Measurements from ENCODE around the gene CLCN7. TPM values are rescaled to one million over a fixed set of nuclear protein-coding genes. Genes with fewer than 3 reads are reported as not detected.
"Not testable (repeated sequence)": the region's sequence is repeated elsewhere in the genome, so short reads cannot be mapped to it uniquely, and the experiment has no call there.

The CLCN7 gene
- total RNA-seq, 2 donors from 2014 or later = 43.3 to 47.0 TPM

GRCh38 chr16:1444730-1445517 lies 29.9 kb downstream of the CLCN7 start:
- H3K27me3 ChIP-seq (replicated peaks; ENCODE audit: insufficient read depth) = no peaks in the 10 kb centered on the region
- H3K27ac ChIP-seq = no peak overlapping the region
- no peak overlapping the region for H3K4me3 ChIP-seq
- DNase-seq (ENCODE audit: low spot score) = no peak
- TF ChIP-seq CTCF (IDR thresholded peaks at IDR 0.05) = no peak
- no peak for ATAC-seq (ENCODE audit: insufficient number of reproducible peaks, low FRiP score, low read depth)
- no peaks in the 10 kb centered on the region for H3K4me1 ChIP-seq (ENCODE audit: control insufficient read depth in 1 of 2, low read depth in 2 of 2)
- H3K36me3 ChIP-seq = peaks cover 14% of the 10 kb centered on the region
- H3K9me3 ChIP-seq = no peaks in the 10 kb centered on the region

DNA sequence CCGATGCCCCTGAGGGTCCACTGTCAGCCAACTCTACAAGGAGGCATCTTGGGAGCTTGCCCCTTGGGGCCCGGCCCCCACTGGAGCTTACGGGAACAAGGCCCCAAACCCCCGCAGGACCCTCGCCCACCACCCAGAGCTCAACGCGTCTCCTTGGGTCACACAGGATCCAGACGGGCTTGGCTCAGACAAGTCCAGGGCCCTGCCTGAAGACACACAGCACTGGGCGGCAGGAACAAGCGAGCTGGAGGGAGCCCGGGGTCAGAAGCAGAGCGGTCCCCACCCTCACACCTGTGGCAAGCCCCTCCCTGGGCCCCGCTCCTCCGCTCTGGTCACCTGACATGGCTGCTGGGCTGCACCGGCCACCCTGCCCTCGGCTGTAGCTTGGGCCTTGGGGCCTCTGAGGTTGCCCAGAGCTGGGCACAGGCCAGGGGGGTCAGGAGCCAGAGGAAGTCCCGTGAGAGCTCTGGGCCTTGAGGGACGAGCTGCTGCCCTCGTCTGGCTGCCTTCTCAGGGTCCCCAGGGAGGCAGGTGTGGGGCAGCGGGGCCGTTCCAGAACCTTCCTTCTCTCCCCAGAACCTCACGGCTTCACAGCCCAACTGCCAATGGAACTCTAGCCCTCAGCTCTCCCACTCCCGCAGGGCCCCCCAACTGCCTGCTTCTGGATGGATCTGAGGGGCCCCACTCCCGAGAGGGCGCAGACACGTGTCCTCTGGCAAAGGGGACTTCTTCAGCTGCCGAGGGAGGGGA lies 30.7 kb downstream of the CLCN7 start, which contains the start of gene CCDC154:
TSS of gene CCDC154 (minus strand) at position 577 of the 750 bp plus-strand sequence. CDS start at position 343, 234 bp downstream.
- DNase-seq (ENCODE audit: low spot score) = no peak
- H3K27ac ChIP-seq = no peak within 1 kb of the TSS
- no peaks in the 10 kb centered on the region for H3K9me3 ChIP-seq
- no peak for TF ChIP-seq CTCF (IDR thresholded peaks at IDR 0.05)
- H3K36me3 ChIP-seq = peaks cover 7% of the 10 kb centered on the region
- no peak for ATAC-seq (ENCODE audit: insufficient number of reproducible peaks, low FRiP score, low read depth)
- no peaks in the 10 kb centered on the region for H3K27me3 ChIP-seq (replicated peaks; ENCODE audit: insufficient read depth)
- no peaks in the 10 kb centered on the region for H3K4me1 ChIP-seq (ENCODE audit: control insufficient read depth in 1 of 2, low read depth in 2 of 2)
- H3K4me3 ChIP-seq = no peak within 1 kb of the TSS

GRCh38 chr16:1443403-1443973 lies 31.3 kb downstream of the CLCN7 start:
- no peaks in the 10 kb centered on the region for H3K9me3 ChIP-seq
- no peak overlapping the region for H3K4me3 ChIP-seq
- H3K36me3 ChIP-seq = peaks cover 6% of the 10 kb centered on the region
- no peaks in the 10 kb centered on the region for H3K27me3 ChIP-seq (replicated peaks; ENCODE audit: insufficient read depth)
- TF ChIP-seq CTCF (IDR thresholded peaks at IDR 0.05) = no peak
- no peak overlapping the region for H3K27ac ChIP-seq
- DNase-seq (ENCODE audit: low spot score) (no peak), ATAC-seq (ENCODE audit: insufficient number of reproducible peaks, low FRiP score, low read depth) (no peak)
- H3K4me1 ChIP-seq (ENCODE audit: control insufficient read depth in 1 of 2, low read depth in 2 of 2) = no peaks in the 10 kb centered on the region

- no peak for ATAC-seq (ENCODE audit: insufficient number of reproducible peaks, low FRiP score, low read depth)
- no peak for DNase-seq (ENCODE audit: low spot score)
- no peaks in the 10 kb centered on the region for H3K27me3 ChIP-seq (replicated peaks; ENCODE audit: insufficient read depth)
- TF ChIP-seq CTCF (IDR thresholded peaks at IDR 0.05) = no peak
- H3K4me1 ChIP-seq (ENCODE audit: control insufficient read depth in 1 of 2, low read depth in 2 of 2) = no peaks in the 10 kb centered on the region
- H3K36me3 ChIP-seq = peaks cover 3% of the 10 kb centered on the region
- no peaks in the 10 kb centered on the region for H3K9me3 ChIP-seq
- H3K27ac ChIP-seq = no peak overlapping the region
- H3K4me3 ChIP-seq = no peak overlapping the region
Measured at GRCh38 chr16:1442697-1443096, 32.1 kb downstream of the CLCN7 start.

GRCh38 chr16:1441391-1441829 lies 33.4 kb downstream of the CLCN7 start:
- H3K27ac ChIP-seq = no peak overlapping the region
- DNase-seq (ENCODE audit: low spot score) (no peak), ATAC-seq (ENCODE audit: insufficient number of reproducible peaks, low FRiP score, low read depth) (no peak)
- H3K27me3 ChIP-seq (replicated peaks; ENCODE audit: insufficient read depth) = no peaks in the 10 kb centered on the region
- no peaks in the 10 kb centered on the region for H3K36me3 ChIP-seq
- H3K4me1 ChIP-seq (ENCODE audit: control insufficient read depth in 1 of 2, low read depth in 2 of 2) = no peaks in the 10 kb centered on the region
- no peak overlapping the region for H3K4me3 ChIP-seq
- no peaks in the 10 kb centered on the region for H3K9me3 ChIP-seq
- TF ChIP-seq CTCF (IDR thresholded peaks at IDR 0.05) = no peak

- not testable (repeated sequence) for DNase-seq (ENCODE audit: low spot score); H3K9me3 ChIP-seq; H3K27me3 ChIP-seq (replicated peaks; ENCODE audit: insufficient read depth); H3K27ac ChIP-seq; H3K36me3 ChIP-seq; ATAC-seq (ENCODE audit: insufficient number of reproducible peaks, low FRiP score, low read depth); H3K4me3 ChIP-seq; H3K4me1 ChIP-seq (ENCODE audit: control insufficient read depth in 1 of 2, low read depth in 2 of 2)
Measured at GRCh38 chr16:1439699-1440074, 35.1 kb downstream of the CLCN7 start.

All from thoracic aorta (tissue), 2 donors.